Activated CD4-positive, CD25-positive, alpha-beta regulatory T cell treated with anti-CD3 and anti-CD28 coated beads, Interleukin-2, amount 50 U/mL, for 24 hours (primary cell): ENCODE measurements around the gene COQ6.
"Not testable (repeated sequence)": the region's sequence is repeated elsewhere in the genome, so short reads cannot be mapped to it uniquely, and the experiment has no call there.

Source experiments
- ATAC-seq, 2 donors: fragments of 150-1000 bp; cut with Tn5 transposase; one replicate each; pipeline ENCODE4 v1.10.0; 2021; ENCODE audit warnings: mild to moderate bottlenecking in 1 of 2, moderate library complexity in 1 of 2

Gene COQ6

DNA sequence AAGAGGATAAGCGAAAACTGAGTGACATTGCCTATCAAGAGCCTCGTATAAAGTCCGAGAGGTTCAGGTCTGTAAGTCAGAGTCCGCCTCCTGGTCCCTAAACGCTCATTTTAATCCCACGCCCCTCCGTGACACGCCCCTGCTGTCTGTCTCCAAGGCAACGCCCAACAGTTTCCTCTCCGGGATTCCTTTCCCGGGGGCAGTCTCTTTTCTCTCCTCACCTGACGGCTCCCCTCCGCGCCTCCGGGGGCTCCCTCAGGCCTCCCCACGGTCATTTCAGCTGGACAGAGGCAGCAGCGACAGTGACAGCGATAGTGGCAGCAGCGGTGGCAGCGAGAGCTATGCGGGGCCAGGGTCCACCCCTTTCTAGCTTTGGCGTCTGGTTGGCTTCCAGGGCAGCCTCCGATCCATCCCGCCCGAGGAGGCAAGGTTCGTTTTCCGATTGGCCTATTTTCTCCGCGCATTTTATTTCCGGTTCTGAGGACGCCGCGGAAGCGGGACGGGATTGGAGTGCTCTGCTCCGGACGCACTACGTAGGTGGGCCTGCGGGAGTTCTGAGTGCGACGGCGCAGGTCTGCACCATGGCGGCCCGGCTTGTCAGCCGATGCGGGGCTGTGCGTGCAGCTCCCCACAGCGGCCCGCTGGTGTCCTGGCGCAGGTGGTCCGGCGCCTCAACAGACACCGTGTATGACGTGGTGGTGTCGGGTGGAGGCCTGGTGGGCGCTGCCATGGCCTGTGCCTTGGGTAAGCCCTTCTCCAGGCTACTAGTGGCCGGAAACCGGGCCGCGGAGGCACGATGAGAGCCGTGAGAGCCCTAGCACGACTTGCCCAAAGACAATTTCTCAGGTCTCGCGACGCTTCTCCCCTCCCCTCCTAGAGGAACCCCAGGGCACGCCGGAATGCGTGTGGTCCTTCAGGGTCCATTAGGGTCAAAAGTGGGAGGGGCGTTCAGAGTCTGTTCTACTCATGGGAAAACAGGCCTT, at the start of gene COQ6, which contains the start of gene FAM161B:
Gene COQ6 (plus strand): TSS at position 551 of the 983 bp plus-strand sequence. CDS start 31 bp downstream, at position 582.
Gene FAM161B (minus strand): TSS at position 343 of the 983 bp plus-strand sequence. CDS start 68 bp downstream, at position 275.
- peak; percentile 96 to 97 for ATAC-seq

DNA sequence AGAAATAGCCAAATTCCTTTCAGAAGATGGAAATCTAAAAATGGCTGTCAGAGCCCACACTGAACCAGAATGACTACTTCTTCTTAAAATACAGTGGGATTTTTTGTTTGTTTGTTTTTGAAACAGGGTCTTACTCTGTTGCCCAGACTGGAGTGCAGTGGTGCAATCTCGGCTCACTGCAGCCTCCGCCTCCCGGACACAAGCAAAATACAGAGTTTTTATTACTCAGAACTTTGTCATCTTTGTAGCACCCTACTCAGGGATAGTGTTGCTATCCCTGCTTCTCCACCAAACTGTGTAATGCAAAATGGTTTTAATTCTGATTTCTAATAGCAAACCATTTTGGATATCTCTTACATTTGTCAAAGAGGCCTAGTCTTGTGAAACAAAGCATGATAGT, 47.1 kb upstream of the COQ6 start:
- no peak for ATAC-seq

DNA sequence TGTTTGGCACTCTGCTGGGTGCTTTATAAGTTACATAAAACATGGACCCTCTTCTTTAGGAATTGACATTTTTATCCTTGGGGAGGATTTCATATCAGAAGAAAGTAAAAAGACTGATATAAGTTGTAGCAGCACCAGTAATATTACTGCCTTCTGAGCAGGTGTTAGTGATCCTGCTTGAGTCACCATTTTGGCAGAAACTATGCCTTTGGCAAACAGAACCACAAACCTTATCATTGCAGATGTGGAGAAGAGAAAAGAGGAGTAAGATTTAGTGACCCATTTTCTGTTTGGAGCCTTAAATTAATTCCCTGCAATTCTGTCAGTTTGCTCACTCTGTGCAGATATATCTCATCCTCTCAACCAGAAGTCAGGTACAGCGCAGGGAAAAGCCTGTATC, 40.4 kb upstream of the COQ6 start:
- no peak for ATAC-seq

DNA sequence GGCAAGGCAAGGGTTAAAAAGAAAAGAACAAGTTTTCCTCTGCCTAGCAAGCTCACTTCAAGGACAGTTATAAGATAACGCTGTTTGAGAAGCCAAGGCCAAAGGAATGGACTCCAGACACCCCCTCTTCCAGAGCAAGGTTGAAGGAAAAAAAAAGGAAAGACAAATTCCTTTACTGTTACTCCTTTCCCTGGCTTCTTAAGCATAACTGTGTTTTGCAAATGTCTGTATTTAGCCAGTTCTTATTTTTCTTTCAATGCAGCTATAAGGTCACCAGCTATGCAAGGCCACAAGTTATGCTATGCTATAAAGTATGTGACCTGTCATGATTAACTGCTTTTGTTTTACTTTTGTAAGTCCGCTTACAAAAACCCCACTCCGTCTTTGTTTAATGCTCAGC, 36.8 kb upstream of the COQ6 start:
- ATAC-seq, result no peak

DNA sequence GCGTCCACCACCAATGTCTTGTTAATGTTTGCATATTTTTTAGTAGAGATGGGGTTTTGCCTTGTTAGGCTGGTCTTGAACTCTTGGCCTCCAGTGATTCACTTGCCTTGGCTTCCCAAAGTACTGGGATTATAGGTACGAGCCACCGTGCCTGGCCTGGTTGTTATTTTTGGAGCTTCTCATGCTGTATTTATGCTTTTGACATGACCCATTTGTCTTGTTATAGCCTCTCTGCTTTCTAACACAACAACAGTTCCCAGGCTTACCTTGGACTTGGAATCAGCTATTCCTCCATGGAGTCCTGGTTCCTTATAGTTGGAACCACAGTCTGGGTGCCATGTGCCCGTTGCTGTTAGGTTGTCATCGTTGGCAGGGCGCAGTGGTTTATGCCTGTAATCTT, 33.8 kb upstream of the COQ6 start:
- ATAC-seq, result no peak

DNA sequence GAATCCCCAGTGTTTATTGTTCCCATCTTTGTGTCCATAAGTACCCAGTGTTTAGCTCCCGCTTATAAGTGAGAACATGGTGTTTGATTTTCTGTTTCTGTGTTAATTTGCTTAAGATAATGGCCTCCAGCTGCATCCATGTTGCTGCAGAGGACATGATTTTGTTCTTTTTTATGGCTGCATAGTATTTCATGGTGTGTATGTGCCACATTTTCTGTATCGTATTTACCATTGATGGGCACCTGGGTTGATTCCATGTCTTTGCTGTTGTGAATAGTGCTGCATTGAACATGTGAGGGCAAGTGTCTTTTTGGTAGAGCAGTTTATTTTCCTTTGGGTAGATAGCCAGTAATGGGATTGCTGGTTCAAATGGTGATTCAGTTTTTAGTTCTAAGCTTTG, 30.6 kb upstream of the COQ6 start:
- ATAC-seq, result not testable (repeated sequence)

DNA sequence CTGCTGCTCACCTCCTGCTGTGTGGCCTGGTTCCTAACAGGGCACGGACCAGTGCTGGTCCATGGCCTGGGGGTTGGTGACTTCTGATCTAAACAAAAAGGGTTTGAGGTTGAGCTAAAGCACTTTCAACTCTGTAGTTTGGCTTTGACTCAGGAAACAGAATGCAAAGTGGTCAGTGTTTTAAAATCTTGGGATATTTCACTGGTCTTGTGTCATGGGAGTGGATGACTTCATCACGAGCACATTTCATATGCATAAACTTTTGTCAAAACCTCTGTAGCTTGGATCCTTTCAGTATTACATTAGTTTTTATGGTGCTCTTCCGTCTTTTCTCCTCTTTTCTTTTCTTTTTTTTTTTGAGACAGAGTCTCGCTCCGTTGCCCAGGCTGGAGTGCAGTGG, 25.8 kb upstream of the COQ6 start:
- ATAC-seq, result no peak

DNA sequence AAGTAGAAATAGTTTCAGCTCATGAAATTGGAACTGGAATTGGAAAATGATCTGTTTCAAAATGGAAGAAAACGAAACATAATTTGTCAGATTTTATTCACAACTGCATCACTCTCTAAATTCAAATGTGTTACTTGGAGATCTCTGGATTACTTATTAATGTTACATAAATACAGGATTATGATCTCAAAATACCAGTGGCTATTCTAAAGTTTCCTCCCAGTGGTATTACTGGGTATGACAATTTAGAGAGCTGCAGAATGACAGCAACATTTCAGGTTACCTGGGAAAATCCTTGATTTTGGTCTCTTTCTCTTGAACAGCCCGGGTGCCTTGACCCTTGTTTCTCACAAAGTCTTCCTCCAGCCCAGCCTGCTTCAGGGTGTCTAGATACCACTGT, 14.4 kb upstream of the COQ6 start:
- ATAC-seq, result no peak

DNA sequence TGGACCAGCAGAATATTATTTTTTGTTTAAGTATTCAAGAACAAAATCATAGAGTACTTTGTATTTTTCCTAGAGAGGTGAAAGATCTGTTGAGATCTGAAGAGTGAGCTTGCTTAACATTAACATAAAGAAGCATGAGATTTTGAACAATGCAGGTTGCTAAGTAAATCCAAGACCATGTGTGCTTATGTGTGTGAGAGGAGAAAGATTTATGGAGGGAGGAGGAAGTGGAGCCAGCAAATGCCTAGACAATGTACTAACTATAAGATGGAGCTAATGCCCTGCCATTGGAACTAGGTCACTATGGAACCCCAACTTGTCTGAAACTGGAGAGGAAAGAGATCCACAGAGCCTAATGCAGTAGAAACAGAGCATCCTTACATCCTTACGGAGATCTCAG, 13.6 kb upstream of the COQ6 start:
- no peak for ATAC-seq

DNA sequence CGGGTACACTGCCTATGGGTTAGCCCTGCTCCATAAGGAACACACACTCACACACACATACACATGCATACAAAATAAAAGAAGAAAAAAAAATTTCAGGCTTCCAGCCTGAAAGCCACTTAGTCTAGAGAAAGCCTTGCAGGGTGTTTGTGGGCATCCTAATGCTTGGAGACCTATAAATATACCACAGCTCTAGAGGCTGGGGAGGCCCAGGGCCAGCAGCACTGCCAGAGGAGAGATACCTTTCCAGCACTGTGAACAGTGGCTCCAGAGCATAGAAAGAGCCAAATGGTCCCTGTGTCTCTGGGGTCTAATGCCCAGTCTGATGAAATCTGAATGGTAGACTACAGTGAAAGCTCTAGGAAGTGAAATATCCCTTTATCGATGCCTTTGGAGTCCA, 13.1 kb upstream of the COQ6 start:
- ATAC-seq, result no peak

DNA sequence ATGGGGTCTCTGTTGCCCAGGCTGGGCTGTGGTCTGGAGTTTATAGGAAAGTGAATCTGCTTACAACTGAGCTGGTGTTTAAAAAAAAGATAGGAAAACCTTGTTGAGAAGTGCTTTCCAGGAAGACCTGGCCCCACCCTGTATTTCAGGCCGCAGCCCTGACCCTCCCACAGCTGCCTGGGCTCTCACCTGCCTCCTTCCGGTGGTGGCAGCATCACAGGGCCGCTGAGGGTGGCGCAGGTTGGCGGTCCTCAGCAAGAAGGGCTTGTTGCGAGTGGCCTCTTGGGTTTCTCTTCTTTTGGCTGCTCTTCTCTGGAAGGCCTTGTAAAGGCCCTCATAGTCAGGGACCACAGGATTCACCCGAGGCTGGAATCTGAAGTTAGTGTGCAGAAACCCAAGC, 7.9 kb upstream of the COQ6 start:
- no peak for ATAC-seq

DNA sequence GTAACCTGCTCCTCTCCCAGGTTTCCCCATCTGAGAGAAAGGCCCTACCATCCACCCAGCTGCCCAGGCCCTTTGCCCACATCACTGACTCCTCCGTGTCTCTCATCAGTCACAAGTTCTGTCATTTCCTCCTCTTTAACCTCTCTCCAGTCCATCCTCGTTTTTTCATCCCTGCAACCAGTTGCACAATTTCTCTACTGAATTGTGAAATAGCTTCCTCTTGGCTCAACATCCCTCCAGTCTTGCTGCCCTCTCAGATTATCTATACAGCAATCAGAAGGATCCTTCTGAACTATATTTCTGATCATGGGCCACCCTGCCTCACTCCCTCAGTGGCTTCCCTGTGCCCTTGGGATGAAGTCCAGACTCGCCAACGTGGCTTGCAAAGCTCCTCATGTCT, 7.0 kb upstream of the COQ6 start:
- ATAC-seq, result no peak

DNA sequence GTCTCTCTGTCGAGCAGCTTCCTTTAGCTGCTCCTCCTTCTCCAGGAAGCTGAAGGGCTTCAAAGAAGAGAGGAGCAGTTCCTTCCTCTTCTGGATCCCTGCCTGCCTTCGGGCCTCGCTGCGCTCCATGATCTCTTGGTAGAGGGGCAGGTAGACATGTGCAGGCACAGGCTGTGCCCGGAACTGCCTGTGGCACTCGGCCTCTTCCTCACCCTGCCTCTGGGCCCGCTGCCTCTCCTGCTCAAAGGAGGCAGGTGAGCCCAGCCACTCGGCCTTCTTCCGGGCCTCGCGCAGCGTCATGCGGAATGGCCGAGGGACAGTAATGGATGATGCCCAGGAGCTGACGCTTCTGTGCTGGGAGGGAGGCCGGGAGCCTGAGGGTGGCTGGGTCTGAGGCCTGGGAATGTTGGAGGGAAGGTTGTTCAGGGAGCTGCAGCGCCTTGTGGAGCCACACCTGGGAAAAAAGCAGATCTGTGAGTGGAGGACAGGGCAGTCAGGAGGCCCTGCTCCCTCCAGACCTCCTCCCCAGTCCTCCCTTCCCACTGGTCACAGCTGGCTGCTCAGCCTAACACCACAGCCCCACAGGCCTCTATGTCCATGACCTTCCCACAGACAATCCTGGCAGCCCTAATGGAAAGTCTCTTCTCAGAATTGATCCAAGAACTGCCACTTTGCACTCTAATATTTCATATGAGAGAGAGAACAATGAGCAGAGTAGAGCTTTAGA, 5.5 kb upstream of the COQ6 start:
- ATAC-seq, result no peak

DNA sequence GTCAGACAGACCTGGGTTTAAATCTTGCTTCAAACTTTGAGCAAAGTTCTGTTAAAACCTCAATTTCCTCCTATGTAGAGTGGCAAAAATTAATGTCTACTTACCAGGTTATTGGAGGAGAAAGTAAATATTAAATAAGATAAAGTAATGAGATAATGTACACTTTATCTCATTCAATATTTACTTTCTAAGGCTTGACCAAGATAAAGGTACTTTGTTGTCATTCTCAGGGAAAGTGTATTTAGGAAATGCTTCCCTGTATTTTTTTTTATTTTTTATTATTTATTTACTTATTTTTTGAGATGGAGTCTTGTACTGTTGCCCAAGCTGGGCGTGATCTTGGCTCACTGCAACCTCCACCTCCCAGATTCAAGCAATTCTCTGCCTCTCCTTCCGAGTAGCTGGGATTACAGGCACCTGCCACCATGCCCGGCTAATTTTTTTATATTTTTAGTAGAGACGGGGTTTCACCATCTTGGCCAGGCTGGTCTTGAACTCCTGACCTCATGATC, 4.9 kb upstream of the COQ6 start:
- ATAC-seq, result no peak

DNA sequence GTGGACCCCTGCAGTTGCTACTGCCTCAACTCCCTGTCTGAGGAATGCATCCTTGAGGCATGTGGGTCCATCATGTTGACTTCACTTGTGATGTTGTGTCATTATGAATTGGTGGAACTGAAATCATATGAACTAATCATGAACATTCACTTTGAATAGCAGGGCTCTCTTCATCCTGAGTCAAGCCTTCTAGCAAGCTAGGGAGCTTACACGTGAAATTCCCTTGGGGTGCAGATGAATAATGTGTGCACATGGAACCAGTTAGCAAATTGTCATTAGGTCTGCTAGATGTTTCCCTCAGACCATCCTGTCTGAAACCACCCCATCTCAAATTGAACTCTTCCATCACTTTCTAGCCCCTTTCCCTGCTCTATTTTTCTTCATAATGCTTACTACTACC, 3.6 kb downstream of the COQ6 start:
- ATAC-seq, result no peak

DNA sequence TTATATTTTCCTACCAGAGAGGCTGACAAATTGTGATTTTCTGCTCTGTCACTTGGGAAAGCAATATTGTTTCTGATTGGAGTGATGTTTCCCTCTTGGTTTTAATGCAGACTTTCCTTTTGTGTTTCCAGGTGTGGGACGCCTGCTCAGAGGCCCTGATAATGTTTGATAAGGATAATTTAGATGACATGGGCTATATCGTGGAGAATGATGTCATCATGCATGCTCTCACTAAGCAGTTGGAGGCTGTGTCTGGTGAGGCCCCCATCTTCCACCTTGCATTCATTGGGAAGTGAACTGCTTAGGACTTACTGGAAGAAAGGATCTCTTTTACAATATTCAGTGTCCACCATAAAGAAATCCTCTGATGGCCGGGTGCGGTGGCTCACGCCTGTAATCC, 5.6 kb downstream of the COQ6 start:
- ATAC-seq, result no peak

DNA sequence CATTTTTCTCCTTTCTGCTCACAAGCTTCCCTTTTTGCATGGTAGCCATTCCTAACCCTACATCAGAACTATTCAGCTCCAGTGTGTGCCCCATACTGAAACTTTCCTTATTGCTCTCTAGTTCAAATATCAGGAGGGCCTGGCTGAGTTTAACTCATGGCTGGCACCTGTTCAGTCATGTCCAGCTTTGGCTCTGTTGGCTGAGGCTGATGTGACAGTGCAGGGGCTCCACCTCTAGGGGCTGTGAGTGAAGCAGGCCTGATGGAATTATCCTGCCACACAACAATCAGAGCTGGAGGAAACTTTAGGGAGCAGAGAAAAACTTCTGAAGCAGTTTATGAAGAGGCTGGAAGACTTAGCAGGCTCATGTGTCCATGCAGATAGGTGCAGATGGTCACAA, 8.5 kb downstream of the COQ6 start:
- ATAC-seq, result no peak

DNA sequence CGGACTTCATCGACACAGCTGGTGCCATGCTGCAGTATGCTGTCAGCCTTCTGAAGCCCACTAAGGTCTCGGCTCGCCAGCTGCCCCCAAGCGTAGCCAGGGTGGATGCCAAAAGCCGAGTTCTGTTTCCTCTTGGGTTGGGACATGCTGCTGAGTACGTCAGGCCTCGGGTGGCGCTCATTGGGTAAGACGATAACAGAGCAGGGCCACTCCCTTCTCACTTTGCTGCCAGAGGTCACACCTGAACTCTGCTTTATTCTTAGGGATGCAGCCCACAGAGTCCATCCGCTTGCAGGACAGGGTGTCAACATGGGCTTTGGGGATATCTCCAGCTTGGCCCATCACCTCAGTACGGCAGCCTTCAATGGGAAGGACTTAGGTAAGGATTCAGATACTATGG, 11.1 kb downstream of the COQ6 start:
- ATAC-seq, result no peak

DNA sequence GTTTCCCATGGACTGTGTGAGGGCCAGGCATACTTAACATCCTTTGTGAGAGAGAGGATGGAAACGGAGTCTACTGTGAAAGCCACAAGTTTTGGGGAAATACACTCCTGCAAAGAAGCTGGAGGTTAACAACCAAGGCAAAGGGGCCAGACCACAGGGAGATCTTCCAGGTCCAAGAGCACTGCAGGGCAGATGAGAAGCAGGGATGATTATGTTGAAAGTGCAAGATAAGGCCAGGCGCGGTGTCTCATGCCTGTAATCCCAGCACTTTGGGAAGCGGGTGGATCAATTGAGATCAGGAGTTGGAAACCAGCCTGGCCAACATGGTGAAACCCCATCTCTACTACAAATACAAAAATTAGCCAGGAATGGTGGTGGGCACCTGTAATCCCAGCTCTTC, 15.1 kb downstream of the COQ6 start:
- ATAC-seq, result no peak

DNA sequence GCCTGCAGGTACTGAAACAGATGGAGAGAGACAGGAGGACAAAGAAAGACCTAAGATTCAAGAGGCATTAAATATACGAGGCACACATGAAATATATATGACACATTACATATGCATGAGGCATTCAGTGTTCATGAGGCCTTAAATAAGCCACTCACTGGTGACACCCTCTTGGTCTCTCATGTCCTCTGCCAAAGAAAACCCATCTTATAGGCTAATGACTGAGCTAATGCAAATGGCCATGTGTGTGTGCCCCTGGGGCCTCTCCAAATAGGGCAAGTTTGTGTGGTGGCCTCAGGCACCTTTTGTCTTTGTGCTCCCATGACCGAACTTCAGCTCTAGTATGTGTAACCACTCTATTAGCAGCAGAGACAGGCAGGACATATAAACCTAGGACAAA, 18.8 kb downstream of the COQ6 start:
- no peak for ATAC-seq

DNA sequence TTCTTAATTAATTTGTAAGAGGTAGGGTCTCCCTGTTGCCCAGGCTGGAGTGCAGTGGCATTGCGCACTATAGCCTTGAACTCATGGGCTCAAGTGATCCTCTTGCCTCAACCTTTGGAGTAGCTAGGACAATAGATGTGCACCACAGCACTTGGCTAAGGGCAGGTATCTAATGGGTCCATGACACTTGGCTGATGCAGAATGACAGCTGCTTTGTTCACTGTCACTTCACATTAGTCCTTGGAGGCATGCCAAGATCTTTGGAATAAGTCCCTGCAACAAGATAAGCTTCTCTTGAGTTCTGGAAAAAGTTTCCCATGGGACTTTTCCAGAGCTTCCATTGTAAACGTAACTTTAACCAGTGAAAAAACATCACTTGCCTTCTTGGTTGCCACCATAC, 23.4 kb downstream of the COQ6 start:
- no peak for ATAC-seq

DNA sequence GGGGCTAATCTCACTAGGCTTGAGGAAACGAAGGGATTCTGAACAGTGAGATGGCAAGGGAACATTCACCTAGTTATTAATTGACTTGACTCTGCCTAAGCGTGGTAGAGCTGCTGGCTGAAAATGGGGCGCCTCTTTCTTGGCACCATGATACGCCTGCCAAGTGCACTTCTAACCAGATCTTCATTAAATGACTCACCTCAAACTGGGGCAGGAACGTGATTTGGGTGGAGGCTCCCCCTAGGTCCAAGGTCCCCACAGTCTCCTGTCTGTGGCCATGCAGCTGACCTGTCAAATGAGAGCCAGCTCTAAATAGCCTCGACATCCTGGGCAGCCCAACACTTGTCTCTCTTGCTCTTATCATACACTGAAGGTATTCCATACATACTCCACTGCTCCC, 26.0 kb downstream of the COQ6 start:
- ATAC-seq, result no peak

DNA sequence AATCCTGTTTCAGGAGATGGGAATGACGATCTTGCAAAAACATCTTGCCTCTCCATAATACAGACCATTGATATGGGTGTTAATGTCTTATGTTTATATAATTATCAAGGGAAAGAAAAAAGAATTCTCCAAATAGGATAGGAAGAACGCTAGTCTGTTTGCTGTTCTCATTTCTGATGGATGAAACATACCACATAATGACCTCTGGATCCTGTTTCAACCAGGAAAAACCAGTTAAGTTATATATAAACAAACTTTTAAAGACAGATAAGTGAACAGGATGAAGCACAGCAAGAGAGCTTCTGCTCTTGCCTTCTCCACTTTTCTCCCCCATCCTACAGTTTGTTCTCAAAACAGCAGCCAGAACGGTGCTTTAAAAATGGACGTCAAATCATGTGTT, 27.8 kb downstream of the COQ6 start:
- ATAC-seq, result no peak

DNA sequence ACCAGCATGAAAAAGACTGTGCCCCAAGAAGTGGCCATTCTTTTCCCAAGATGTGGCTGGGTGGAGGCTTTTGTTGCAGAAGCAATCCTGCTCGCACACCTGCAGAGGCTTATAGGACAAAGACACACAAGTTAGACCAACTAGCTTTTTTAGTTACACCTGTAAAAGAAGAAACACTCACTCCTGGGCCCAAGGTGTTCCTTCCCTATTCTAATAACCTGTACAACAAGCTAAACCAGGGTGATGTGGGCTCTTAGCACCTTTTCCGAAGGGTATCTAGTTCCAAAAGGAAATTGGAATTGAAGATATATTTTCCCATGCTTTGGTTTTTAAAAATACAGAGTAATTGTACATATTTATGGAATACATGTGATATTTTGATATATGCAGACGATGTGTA, 38.0 kb downstream of the COQ6 start:
- no peak for ATAC-seq
